Neural cell (in vitro differentiated cells): ENCODE results near the gene IGF1R.

Experiments used
- EP300 ChIP-seq: fragments of 450-650 bp; conservative IDR thresholded peaks from 2 replicates; pipeline ENCODE4 v1.6.1; 2014; ENCODE audit warnings: antibody characterized with exemption, mild to moderate bottlenecking, moderate library complexity; ENCODE audit not compliant: poor library complexity, severe bottlenecking
- POLR2AphosphoS5 ChIP-seq: IDR thresholded peaks from 2 replicates; pipeline ENCODE4 v1.6.1; 2012
- RAD21 ChIP-seq: fragments of 450-650 bp; conservative IDR thresholded peaks from 2 replicates; pipeline ENCODE4 v1.6.1; 2014; ENCODE audit warnings: antibody characterized with exemption, mild to moderate bottlenecking, moderate library complexity
- TF ChIP-seq, protein P1 (sequence below): fragments of 450-650 bp; IDR thresholded peaks from 2 replicates; pipeline ENCODE4 v1.5.1; 2014; ENCODE audit warnings: antibody characterized with exemption, mild to moderate bottlenecking, moderate library complexity; ENCODE audit not compliant: poor library complexity, severe bottlenecking
- TF ChIP-seq, protein P2 (sequence below): IDR thresholded peaks from 2 replicates; pipeline ENCODE4 v1.6.1; 2012; ENCODE audit warnings: borderline replicate concordance

DNA sequence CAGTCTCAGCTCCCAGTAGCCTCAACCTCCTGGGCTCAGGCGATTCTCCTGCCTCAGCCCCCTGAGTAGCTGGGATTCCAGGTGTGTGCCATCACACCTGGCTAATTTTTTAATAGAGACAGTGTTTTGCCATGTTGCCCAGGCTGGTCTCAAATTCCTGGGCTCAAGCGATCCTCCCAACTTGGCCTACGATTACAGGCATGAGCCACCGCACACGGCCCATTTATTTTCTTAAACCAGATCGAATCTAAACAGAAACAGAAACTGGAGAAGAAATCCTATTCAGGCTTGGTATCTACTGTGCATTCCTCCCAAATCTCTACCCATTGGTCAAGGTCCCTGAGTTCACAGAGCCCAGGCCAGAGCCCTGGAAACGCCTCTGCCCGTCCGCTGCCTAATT is 285.1 kb downstream of the IGF1R start:
- TF ChIP-seq, protein P1, sequence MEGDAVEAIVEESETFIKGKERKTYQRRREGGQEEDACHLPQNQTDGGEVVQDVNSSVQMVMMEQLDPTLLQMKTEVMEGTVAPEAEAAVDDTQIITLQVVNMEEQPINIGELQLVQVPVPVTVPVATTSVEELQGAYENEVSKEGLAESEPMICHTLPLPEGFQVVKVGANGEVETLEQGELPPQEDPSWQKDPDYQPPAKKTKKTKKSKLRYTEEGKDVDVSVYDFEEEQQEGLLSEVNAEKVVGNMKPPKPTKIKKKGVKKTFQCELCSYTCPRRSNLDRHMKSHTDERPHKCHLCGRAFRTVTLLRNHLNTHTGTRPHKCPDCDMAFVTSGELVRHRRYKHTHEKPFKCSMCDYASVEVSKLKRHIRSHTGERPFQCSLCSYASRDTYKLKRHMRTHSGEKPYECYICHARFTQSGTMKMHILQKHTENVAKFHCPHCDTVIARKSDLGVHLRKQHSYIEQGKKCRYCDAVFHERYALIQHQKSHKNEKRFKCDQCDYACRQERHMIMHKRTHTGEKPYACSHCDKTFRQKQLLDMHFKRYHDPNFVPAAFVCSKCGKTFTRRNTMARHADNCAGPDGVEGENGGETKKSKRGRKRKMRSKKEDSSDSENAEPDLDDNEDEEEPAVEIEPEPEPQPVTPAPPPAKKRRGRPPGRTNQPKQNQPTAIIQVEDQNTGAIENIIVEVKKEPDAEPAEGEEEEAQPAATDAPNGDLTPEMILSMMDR: no peak
- TF ChIP-seq POLR2AphosphoS5 (no peak), EP300 (no peak), RAD21 (no peak)
- TF ChIP-seq, protein P2, sequence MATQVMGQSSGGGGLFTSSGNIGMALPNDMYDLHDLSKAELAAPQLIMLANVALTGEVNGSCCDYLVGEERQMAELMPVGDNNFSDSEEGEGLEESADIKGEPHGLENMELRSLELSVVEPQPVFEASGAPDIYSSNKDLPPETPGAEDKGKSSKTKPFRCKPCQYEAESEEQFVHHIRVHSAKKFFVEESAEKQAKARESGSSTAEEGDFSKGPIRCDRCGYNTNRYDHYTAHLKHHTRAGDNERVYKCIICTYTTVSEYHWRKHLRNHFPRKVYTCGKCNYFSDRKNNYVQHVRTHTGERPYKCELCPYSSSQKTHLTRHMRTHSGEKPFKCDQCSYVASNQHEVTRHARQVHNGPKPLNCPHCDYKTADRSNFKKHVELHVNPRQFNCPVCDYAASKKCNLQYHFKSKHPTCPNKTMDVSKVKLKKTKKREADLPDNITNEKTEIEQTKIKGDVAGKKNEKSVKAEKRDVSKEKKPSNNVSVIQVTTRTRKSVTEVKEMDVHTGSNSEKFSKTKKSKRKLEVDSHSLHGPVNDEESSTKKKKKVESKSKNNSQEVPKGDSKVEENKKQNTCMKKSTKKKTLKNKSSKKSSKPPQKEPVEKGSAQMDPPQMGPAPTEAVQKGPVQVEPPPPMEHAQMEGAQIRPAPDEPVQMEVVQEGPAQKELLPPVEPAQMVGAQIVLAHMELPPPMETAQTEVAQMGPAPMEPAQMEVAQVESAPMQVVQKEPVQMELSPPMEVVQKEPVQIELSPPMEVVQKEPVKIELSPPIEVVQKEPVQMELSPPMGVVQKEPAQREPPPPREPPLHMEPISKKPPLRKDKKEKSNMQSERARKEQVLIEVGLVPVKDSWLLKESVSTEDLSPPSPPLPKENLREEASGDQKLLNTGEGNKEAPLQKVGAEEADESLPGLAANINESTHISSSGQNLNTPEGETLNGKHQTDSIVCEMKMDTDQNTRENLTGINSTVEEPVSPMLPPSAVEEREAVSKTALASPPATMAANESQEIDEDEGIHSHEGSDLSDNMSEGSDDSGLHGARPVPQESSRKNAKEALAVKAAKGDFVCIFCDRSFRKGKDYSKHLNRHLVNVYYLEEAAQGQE: no peak
